ENCODE measurements around the gene KCNG1.

KCNG1 gene

GRCh38 chr20:51010043-51010365, 12.9 kb downstream of the KCNG1 start:
- no peak overlapping the region for H3K4me3 ChIP-seq (ENCODE audit: low read depth in 1 of 2, low read length in 2 of 2)
- H3K36me3 ChIP-seq (ENCODE audit: insufficient read depth, low read length) = no peaks in the 10 kb centered on the region
- no peak overlapping the region for H3K9ac ChIP-seq (ENCODE audit: low read length)
- H3K27ac ChIP-seq (ENCODE audit: low read depth, low read length) = no peak overlapping the region
- H3K4me1 ChIP-seq (ENCODE audit: insufficient read depth, low read length) = no peaks in the 10 kb centered on the region
- no peaks in the 10 kb centered on the region for H3K9me3 ChIP-seq (ENCODE audit: low read length)
- H3K27me3 ChIP-seq (ENCODE audit: control insufficient read depth in 1 of 2, insufficient read depth in 2 of 2, low read length in 2 of 2) = peaks cover 0 to 5% of the 10 kb centered on the region in 2 donors

GRCh38 chr20:51009303-51010042, 13.4 kb downstream of the KCNG1 start:
- H3K9ac ChIP-seq (ENCODE audit: low read length) = no peak overlapping the region
- no peaks in the 10 kb centered on the region for H3K4me1 ChIP-seq (ENCODE audit: insufficient read depth, low read length)
- H3K4me3 ChIP-seq (ENCODE audit: low read depth in 1 of 2, low read length in 2 of 2) = no peak overlapping the region
- H3K36me3 ChIP-seq (ENCODE audit: insufficient read depth, low read length) = no peaks in the 10 kb centered on the region
- peaks cover 0 to under 1% of the 10 kb centered on the region in 2 donors for H3K27me3 ChIP-seq (ENCODE audit: control insufficient read depth in 1 of 2, insufficient read depth in 2 of 2, low read length in 2 of 2)
- no peak overlapping the region for H3K27ac ChIP-seq (ENCODE audit: low read depth, low read length)
- H3K9me3 ChIP-seq (ENCODE audit: low read length) = no peaks in the 10 kb centered on the region

GRCh38 chr20:51008718-51009117, 14.2 kb downstream of the KCNG1 start:
- no peak overlapping the region for H3K9ac ChIP-seq (ENCODE audit: low read length)
- no peaks in the 10 kb centered on the region for H3K36me3 ChIP-seq (ENCODE audit: insufficient read depth, low read length)
- no peaks in the 10 kb centered on the region for H3K27me3 ChIP-seq (ENCODE audit: control insufficient read depth in 1 of 2, insufficient read depth in 2 of 2, low read length in 2 of 2)
- no peak overlapping the region for H3K4me3 ChIP-seq (ENCODE audit: low read depth in 1 of 2, low read length in 2 of 2)
- H3K4me1 ChIP-seq (ENCODE audit: insufficient read depth, low read length) = no peaks in the 10 kb centered on the region
- H3K9me3 ChIP-seq (ENCODE audit: low read length) = no peaks in the 10 kb centered on the region
- no peak overlapping the region for H3K27ac ChIP-seq (ENCODE audit: low read depth, low read length)

- Histone ChIP-seq H3K27ac (ENCODE audit: low read depth, low read length) (no peak overlapping the region), H3K9me3 (ENCODE audit: low read length) (no peaks in the 10 kb centered on the region), H3K36me3 (ENCODE audit: insufficient read depth, low read length) (no peaks in the 10 kb centered on the region), H3K9ac (ENCODE audit: low read length) (no peak overlapping the region), H3K27me3 (ENCODE audit: control insufficient read depth in 1 of 2, insufficient read depth in 2 of 2, low read length in 2 of 2) (no peaks in the 10 kb centered on the region), H3K4me1 (ENCODE audit: insufficient read depth, low read length) (no peaks in the 10 kb centered on the region), H3K4me3 (ENCODE audit: low read depth in 1 of 2, low read length in 2 of 2) (no peak overlapping the region)
Observed at GRCh38 chr20:51005214-51005613, 17.7 kb downstream of the KCNG1 start.

- no peak overlapping the region for H3K27ac ChIP-seq (ENCODE audit: low read depth, low read length)
- no peak overlapping the region for H3K9ac ChIP-seq (ENCODE audit: low read length)
- no peaks in the 10 kb centered on the region for H3K27me3 ChIP-seq (ENCODE audit: control insufficient read depth in 1 of 2, insufficient read depth in 2 of 2, low read length in 2 of 2)
- no peaks in the 10 kb centered on the region for H3K4me1 ChIP-seq (ENCODE audit: insufficient read depth, low read length)
- H3K9me3 ChIP-seq (ENCODE audit: low read length) = no peaks in the 10 kb centered on the region
- no peaks in the 10 kb centered on the region for H3K36me3 ChIP-seq (ENCODE audit: insufficient read depth, low read length)
- no peak overlapping the region for H3K4me3 ChIP-seq (ENCODE audit: low read depth in 1 of 2, low read length in 2 of 2)
Observed at GRCh38 chr20:51004781-51005180, 18.1 kb downstream of the KCNG1 start.

- H3K9me3 ChIP-seq (ENCODE audit: low read length) = no peaks in the 10 kb centered on the region
- H3K27ac ChIP-seq (ENCODE audit: low read depth, low read length) = no peak overlapping the region
- no peaks in the 10 kb centered on the region for H3K4me1 ChIP-seq (ENCODE audit: insufficient read depth, low read length)
- H3K36me3 ChIP-seq (ENCODE audit: insufficient read depth, low read length) = no peaks in the 10 kb centered on the region
- no peaks in the 10 kb centered on the region for H3K27me3 ChIP-seq (ENCODE audit: control insufficient read depth in 1 of 2, insufficient read depth in 2 of 2, low read length in 2 of 2)
- H3K4me3 ChIP-seq (ENCODE audit: low read depth in 1 of 2, low read length in 2 of 2) = no peak overlapping the region
- H3K9ac ChIP-seq (ENCODE audit: low read length) = no peak overlapping the region
Observed at GRCh38 chr20:51004305-51004727, 18.6 kb downstream of the KCNG1 start.

GRCh38 chr20:51003753-51004152, 19.2 kb downstream of the KCNG1 start:
- Histone ChIP-seq H3K9me3 (ENCODE audit: low read length) (no peaks in the 10 kb centered on the region), H3K4me1 (ENCODE audit: insufficient read depth, low read length) (no peaks in the 10 kb centered on the region), H3K27me3 (ENCODE audit: control insufficient read depth in 1 of 2, insufficient read depth in 2 of 2, low read length in 2 of 2) (no peaks in the 10 kb centered on the region), H3K9ac (ENCODE audit: low read length) (no peak overlapping the region), H3K4me3 (ENCODE audit: low read depth in 1 of 2, low read length in 2 of 2) (no peak overlapping the region), H3K27ac (ENCODE audit: low read depth, low read length) (no peak overlapping the region), H3K36me3 (ENCODE audit: insufficient read depth, low read length) (no peaks in the 10 kb centered on the region)

GRCh38 chr20:51002633-51003032, 20.3 kb downstream of the KCNG1 start:
- H3K4me1 ChIP-seq (ENCODE audit: insufficient read depth, low read length) = no peaks in the 10 kb centered on the region

GRCh38 chr20:51001430-51002265, 21.3 kb downstream of the KCNG1 start:
- H3K9ac ChIP-seq (ENCODE audit: low read length) = no peak overlapping the region
- no peak overlapping the region for H3K4me3 ChIP-seq (ENCODE audit: low read depth in 1 of 2, low read length in 2 of 2)
- no peaks in the 10 kb centered on the region for H3K4me1 ChIP-seq (ENCODE audit: insufficient read depth, low read length)
- no peaks in the 10 kb centered on the region for H3K9me3 ChIP-seq (ENCODE audit: low read length)
- no peaks in the 10 kb centered on the region for H3K36me3 ChIP-seq (ENCODE audit: insufficient read depth, low read length)
- H3K27me3 ChIP-seq (ENCODE audit: control insufficient read depth in 1 of 2, insufficient read depth in 2 of 2, low read length in 2 of 2) = no peaks in the 10 kb centered on the region
- no peak overlapping the region for H3K27ac ChIP-seq (ENCODE audit: low read depth, low read length)

More at GRCh38 chr20:51002633-51003032, 20.3 kb downstream of the KCNG1 start:
- no peak overlapping the region for H3K9ac ChIP-seq (ENCODE audit: low read length)
- no peaks in the 10 kb centered on the region for H3K9me3 ChIP-seq (ENCODE audit: low read length)
- no peak overlapping the region for H3K27ac ChIP-seq (ENCODE audit: low read depth, low read length)
- no peaks in the 10 kb centered on the region for H3K27me3 ChIP-seq (ENCODE audit: control insufficient read depth in 1 of 2, insufficient read depth in 2 of 2, low read length in 2 of 2)
- no peak overlapping the region for H3K4me3 ChIP-seq (ENCODE audit: low read depth in 1 of 2, low read length in 2 of 2)
- H3K36me3 ChIP-seq (ENCODE audit: insufficient read depth, low read length) = no peaks in the 10 kb centered on the region

- no peaks in the 10 kb centered on the region for H3K27me3 ChIP-seq (ENCODE audit: control insufficient read depth in 1 of 2, insufficient read depth in 2 of 2, low read length in 2 of 2)
- no peak overlapping the region for H3K9ac ChIP-seq (ENCODE audit: low read length)
- H3K9me3 ChIP-seq (ENCODE audit: low read length) = no peaks in the 10 kb centered on the region
- H3K27ac ChIP-seq (ENCODE audit: low read depth, low read length) = no peak overlapping the region
- no peak overlapping the region for H3K4me3 ChIP-seq (ENCODE audit: low read depth in 1 of 2, low read length in 2 of 2)
- H3K4me1 ChIP-seq (ENCODE audit: insufficient read depth, low read length) = no peaks in the 10 kb centered on the region
- H3K36me3 ChIP-seq (ENCODE audit: insufficient read depth, low read length) = no peaks in the 10 kb centered on the region
Observed at GRCh38 chr20:50999355-50999754, 23.6 kb downstream of the KCNG1 start.

GRCh38 chr20:50996901-50997865, 25.7 kb downstream of the KCNG1 start:
- H3K4me1 ChIP-seq (ENCODE audit: insufficient read depth, low read length) = no peaks in the 10 kb centered on the region
- H3K9me3 ChIP-seq (ENCODE audit: low read length) = no peaks in the 10 kb centered on the region
- no peaks in the 10 kb centered on the region for H3K36me3 ChIP-seq (ENCODE audit: insufficient read depth, low read length)
- H3K9ac ChIP-seq (ENCODE audit: low read length) = no peak overlapping the region
- H3K27ac ChIP-seq (ENCODE audit: low read depth, low read length) = no peak overlapping the region
- H3K27me3 ChIP-seq (ENCODE audit: control insufficient read depth in 1 of 2, insufficient read depth in 2 of 2, low read length in 2 of 2) = peaks cover 0 to 4% of the 10 kb centered on the region in 2 donors
- H3K4me3 ChIP-seq (ENCODE audit: low read depth in 1 of 2, low read length in 2 of 2) = no peak overlapping the region
